K562 (cell line): Measurements from ENCODE around the gene KCTD19. TPM values are rescaled to one million over a fixed set of nuclear protein-coding genes. Genes with fewer than 3 reads are reported as not detected.

ENCODE experiments used
- BRD4 ChIP-seq: fragments of 200-600 bp; sonication (generic); IDR thresholded peaks from 2 replicates; pipeline ENCODE4 v1.6.1; 2017; ENCODE audit warnings: inconsistent platforms
- CBX3 ChIP-seq, 2 experiments: IDR thresholded peaks; 1 replicate in 1 of 2; 2 replicates in 1 of 2; pipeline ENCODE4 v1.6.1; 2012; ENCODE audit warnings: inconsistent platforms in 2 of 2, low read length in 2 of 2, borderline replicate concordance in 1 of 2, control low read depth in 1 of 2
- CREB1 ChIP-seq, 2 experiments: sonication (generic) in 1 of 2; formaldehyde crosslinking in 1 of 2; IDR thresholded peaks; 2 replicates each; pipeline versions ENCODE4 v1.6.1 to v1.8.0; 2012 to 2022; ENCODE audit warnings: inconsistent platforms in 1 of 2, mild to moderate bottlenecking in 1 of 2, missing genetic modification reagents in 1 of 2, moderate library complexity in 1 of 2
- EGR1 ChIP-seq: fragments of 450-650 bp; conservative IDR thresholded peaks from 2 replicates; pipeline ENCODE4 v1.6.1; 2017; ENCODE audit warnings: mild to moderate bottlenecking
- ELF1 ChIP-seq: fragments of 200-800 bp; sonication (Bioruptor generic); IDR thresholded peaks from 2 replicates; pipeline ENCODE4 v1.6.1; 2016; ENCODE audit warnings: missing genetic modification characterization, missing compliant biosample characterization
- ELF2 ChIP-seq: fragments of 250-450 bp; sonication (Bioruptor Pico); IDR thresholded peaks from 2 replicates; pipeline ENCODE4 v1.5.0; 2021; ENCODE audit warnings: mild to moderate bottlenecking
- FOSL1 ChIP-seq: fragments of 200-800 bp; sonication (Bioruptor generic); conservative IDR thresholded peaks from 2 replicates; pipeline ENCODE4 v1.6.1; 2016; ENCODE audit warnings: missing genetic modification characterization, missing compliant biosample characterization
- FOXK2 ChIP-seq, 2 experiments: fragments of 450-650 bp; IDR thresholded peaks in 1 of 2; conservative IDR thresholded peaks in 1 of 2; 2 replicates each; pipeline ENCODE4 v1.6.1; 2016; ENCODE audit warnings: low read depth in 2 of 2, mild to moderate bottlenecking in 1 of 2
- HOXB6 ChIP-seq: fragments of 250-450 bp; sonication (Bioruptor Pico); IDR thresholded peaks from 2 replicates; pipeline ENCODE4 v1.5.1; 2022; ENCODE audit warnings: mild to moderate bottlenecking, borderline replicate concordance
- KLF13 ChIP-seq: fragments of 450-650 bp; IDR thresholded peaks from 2 replicates; pipeline ENCODE4 v1.6.1; 2016; ENCODE audit warnings: missing genetic modification characterization, low read depth, mild to moderate bottlenecking, missing compliant biosample characterization, moderate library complexity, borderline replicate concordance
- KLF6 ChIP-seq: fragments of 250-450 bp; sonication (Bioruptor Pico); IDR thresholded peaks from 2 replicates; pipeline ENCODE4 v1.4.0; 2020; ENCODE audit warnings: mild to moderate bottlenecking, moderate library complexity, borderline replicate concordance
- MYC ChIP-seq, 2 experiments: fragments of 250-450 bp in 1 of 2; sonication (Bioruptor Pico) in 1 of 2; IDR thresholded peaks; 2 replicates each; pipeline versions ENCODE4 v1.5.1 to v1.6.1; 2012 to 2021; ENCODE audit warnings: low read depth in 2 of 2, borderline replicate concordance in 1 of 2, improper control_type of control experiment in 1 of 2, low read length in 1 of 2, mild to moderate bottlenecking in 1 of 2, moderate library complexity in 1 of 2
- PHF8 ChIP-seq: fragments of 200-600 bp; sonication (generic); IDR thresholded peaks from 2 replicates; pipeline ENCODE4 v1.6.1; 2012; ENCODE audit warnings: mixed run types, mild to moderate bottlenecking, inconsistent platforms, low read length, moderate library complexity, borderline replicate concordance
- POLR2AphosphoS5 ChIP-seq: IDR thresholded peaks from 2 replicates; pipeline ENCODE4 v1.6.1; 2011; ENCODE audit warnings: mild to moderate bottlenecking, low read depth, low read length, moderate library complexity; ENCODE audit not compliant: control insufficient read depth, insufficient read depth
- RAD21 ChIP-seq, 2 experiments: fragments of 250-450 bp in 1 of 2; fragments of 450-650 bp in 1 of 2; sonication (Bioruptor Pico) in 1 of 2; formaldehyde crosslinking in 1 of 2; IDR thresholded peaks in 1 of 2; conservative IDR thresholded peaks in 1 of 2; 2 replicates each; pipeline versions ENCODE4 v1.4.0 to v1.8.0; 2020 to 2022; ENCODE audit warnings: mild to moderate bottlenecking in 2 of 2, moderate library complexity in 1 of 2
- SETDB1 ChIP-seq: IDR thresholded peaks from one replicate; pipeline ENCODE4 v1.6.1; 2012; ENCODE audit warnings: low read length, control low read depth, inconsistent platforms
- SRSF3 ChIP-seq: fragments of 200-400 bp; formaldehyde crosslinking; IDR thresholded peaks from 2 replicates; pipeline ENCODE4 v1.6.1; 2016; ENCODE audit warnings: mild to moderate bottlenecking, low read length, moderate library complexity; ENCODE audit not compliant: insufficient read depth
- TEAD1 ChIP-seq, 2 experiments: fragments of 450-650 bp in 1 of 2; sonication (generic) in 1 of 2; formaldehyde crosslinking; IDR thresholded peaks; 2 replicates each; pipeline versions ENCODE4 v1.4.0 to v1.8.0; 2020 to 2022; ENCODE audit warnings: mild to moderate bottlenecking in 2 of 2, missing genetic modification reagents in 1 of 2
- USF1 ChIP-seq: sonication (generic); formaldehyde crosslinking; IDR thresholded peaks from 2 replicates; pipeline ENCODE4 v1.9.0; 2022; ENCODE audit warnings: mild to moderate bottlenecking, missing genetic modification reagents
- ZBTB7A ChIP-seq: IDR thresholded peaks from 2 replicates; pipeline ENCODE4 v1.6.1; 2011; ENCODE audit warnings: low read depth, mild to moderate bottlenecking, low read length, moderate library complexity, borderline replicate concordance; ENCODE audit not compliant: control insufficient read depth
- ZNF212 ChIP-seq: fragments of 450-650 bp; formaldehyde crosslinking; IDR thresholded peaks from 2 replicates; pipeline ENCODE4 v1.4.0; 2020; ENCODE audit warnings: mild to moderate bottlenecking
- polyA plus RNA-seq, 8 experiments: library from polyadenylated mRNA; depleted of rRNA in 4 of 8; stranded (reverse) in 5 of 8; unstranded in 3 of 8; fragments of >200 nt; fragmentation: Nextera tagmentation in 2 of 8; fragmentation: Illumina TruSeq in 1 of 8; extraction: Ambion mirVana in 2 of 8; extraction: Trizol in 1 of 8; gene quantifications; 2 replicates each; pipeline versions ENCODE4 v1.2.1 to v1.2.3, GENCODE V29; 2011 to 2014; ENCODE audit warnings: inconsistent platforms in 1 of 8, missing spikeins in 1 of 8
- total RNA-seq, 7 experiments: library from RNA; depleted of rRNA in 6 of 7; stranded (reverse); fragments of >200 nt in 6 of 7; fragmentation: Illumina TruSeq in 2 of 7; extraction: Trizol in 2 of 7; gene quantifications; 2 replicates each; pipeline versions ENCODE4 v1.2.1 to v1.2.3, GENCODE V29; 2011 to 2021; ENCODE audit warnings: low replicate concordance in 1 of 7
- TF ChIP-seq, protein P1 (sequence below): fragments of 450-650 bp; IDR thresholded peaks from 2 replicates; pipeline ENCODE4 v1.6.1; 2017; ENCODE audit warnings: mild to moderate bottlenecking, moderate library complexity
- TF ChIP-seq, protein P2 (sequence below): sonication (generic); formaldehyde crosslinking; IDR thresholded peaks from 2 replicates; pipeline ENCODE4 v1.5.0; 2020; ENCODE audit warnings: missing genetic modification reagents

KCTD19 gene
- total and polyA plus RNA-seq, 9 of the 15 experiments (the other 6 are each of a cell fraction or from before 2014, with no cell fraction given), result 0.03 to 0.91 (median 0.22) TPM; not detected in 2

GRCh38 chr16:67279296-67280089, 47.0 kb downstream of the KCTD19 start, which contains the start of gene PLEKHG4 (continued):
- TF ChIP-seq SETDB1, result no peak
- TF ChIP-seq SRSF3, result no peak
- TF ChIP-seq PHF8, result peak; percentile 76; the same call in 1 of the 2 replicates
- peak; percentile 51; the same call in 1 of the 2 replicates for TF ChIP-seq ZBTB7A
- TF ChIP-seq ELF1 (tag), result peak; percentile 63
- TF ChIP-seq KLF6 (CRISPR knock-in tag), result no peak
- peak; percentile 33 for TF ChIP-seq EGR1
- TF ChIP-seq, protein P1, sequence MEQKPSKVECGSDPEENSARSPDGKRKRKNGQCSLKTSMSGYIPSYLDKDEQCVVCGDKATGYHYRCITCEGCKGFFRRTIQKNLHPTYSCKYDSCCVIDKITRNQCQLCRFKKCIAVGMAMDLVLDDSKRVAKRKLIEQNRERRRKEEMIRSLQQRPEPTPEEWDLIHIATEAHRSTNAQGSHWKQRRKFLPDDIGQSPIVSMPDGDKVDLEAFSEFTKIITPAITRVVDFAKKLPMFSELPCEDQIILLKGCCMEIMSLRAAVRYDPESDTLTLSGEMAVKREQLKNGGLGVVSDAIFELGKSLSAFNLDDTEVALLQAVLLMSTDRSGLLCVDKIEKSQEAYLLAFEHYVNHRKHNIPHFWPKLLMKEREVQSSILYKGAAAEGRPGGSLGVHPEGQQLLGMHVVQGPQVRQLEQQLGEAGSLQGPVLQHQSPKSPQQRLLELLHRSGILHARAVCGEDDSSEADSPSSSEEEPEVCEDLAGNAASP, result no peak
- peak; percentile 81 for TF ChIP-seq MYC (IDR thresholded peaks at IDR 0.05; ENCODE audit: low read depth, low read length)
- no peak for TF ChIP-seq MYC (CRISPR knock-in tag; IDR thresholded peaks at IDR 0.05; ENCODE audit: borderline replicate concordance, low read depth)
- peak; percentile 60; the same call in 1 of the 2 replicates for TF ChIP-seq USF1
- peak; percentile 42; the same call in 1 of the 2 replicates for TF ChIP-seq ELF2 (CRISPR knock-in tag)
- peak; percentile 78 to 88 for TF ChIP-seq RAD21 (CRISPR knock-in tag; conservative IDR thresholded peaks at IDR 0.05 in 1 of 2, IDR thresholded peaks at IDR 0.05 in 1 of 2)
- TF ChIP-seq, protein P2, sequence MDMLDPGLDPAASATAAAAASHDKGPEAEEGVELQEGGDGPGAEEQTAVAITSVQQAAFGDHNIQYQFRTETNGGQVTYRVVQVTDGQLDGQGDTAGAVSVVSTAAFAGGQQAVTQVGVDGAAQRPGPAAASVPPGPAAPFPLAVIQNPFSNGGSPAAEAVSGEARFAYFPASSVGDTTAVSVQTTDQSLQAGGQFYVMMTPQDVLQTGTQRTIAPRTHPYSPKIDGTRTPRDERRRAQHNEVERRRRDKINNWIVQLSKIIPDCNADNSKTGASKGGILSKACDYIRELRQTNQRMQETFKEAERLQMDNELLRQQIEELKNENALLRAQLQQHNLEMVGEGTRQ (CRISPR knock-in tag), result peak; percentile 32; the same call in 1 of the 2 replicates
- TF ChIP-seq CREB1 (IDR thresholded peaks at IDR 0.05), result peak; percentile 78
- TF ChIP-seq CREB1 (CRISPR knock-in tag; IDR thresholded peaks at IDR 0.05), result peak; percentile 81
- 0 out of 2 replicates have a peak, but pooled peaks have one; percentile 65 for TF ChIP-seq ZNF212 (CRISPR knock-in tag)
- TF ChIP-seq FOXK2 (conservative IDR thresholded peaks at IDR 0.05 in 1 of 2, IDR thresholded peaks at IDR 0.05 in 1 of 2; ENCODE audit: low read depth in 2 of 2), result 0 out of 4 replicates have a peak, but pooled peaks of 1 of the 2 experiments have one; percentile 29
- peak; percentile 52; the same call in 1 of the 2 replicates for TF ChIP-seq POLR2AphosphoS5
- TF ChIP-seq FOSL1 (tag), result peak; percentile 47; the same call in 1 of the 2 replicates
- no peak for TF ChIP-seq BRD4
- TF ChIP-seq CBX3 (IDR thresholded peaks at IDR 0.05; ENCODE audit: borderline replicate concordance in 1 of 2, low read length in 2 of 2), result peak in 1 of 2 experiments; percentile 36; a peak in 1 of 3 replicates
- TF ChIP-seq TEAD1 (CRISPR knock-in tag; IDR thresholded peaks at IDR 0.05), result peak; percentile 29 to 49; a peak in 1 of 4 replicates
- no peak for TF ChIP-seq HOXB6
- peak; percentile 38; the same call in 1 of the 2 replicates for TF ChIP-seq KLF13 (tag)
